ENCODE results near the gene SLC38A3.

SLC38A3 gene

DNA sequence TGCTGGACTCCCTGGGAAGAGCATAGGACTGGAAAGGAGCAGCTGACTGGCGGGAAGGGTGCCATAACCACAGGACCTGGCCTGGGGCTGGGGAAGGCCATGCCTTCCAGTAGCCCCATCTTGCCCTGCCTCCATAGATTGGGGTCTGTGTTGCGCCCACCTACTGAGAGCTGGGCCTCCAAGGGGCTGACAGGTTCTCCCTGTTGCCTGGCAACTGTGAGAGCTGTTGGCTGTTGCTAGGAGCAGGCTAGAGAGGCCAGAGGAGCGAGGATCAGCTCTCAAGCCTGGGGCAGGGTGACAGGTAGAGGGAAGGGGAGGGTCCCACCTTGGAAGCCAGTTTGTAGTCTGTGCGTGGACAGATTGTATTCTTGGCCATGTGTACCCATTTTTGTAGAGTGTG, 28.1 kb downstream of the SLC38A3 start:
- TF ChIP-seq, protein P1, sequence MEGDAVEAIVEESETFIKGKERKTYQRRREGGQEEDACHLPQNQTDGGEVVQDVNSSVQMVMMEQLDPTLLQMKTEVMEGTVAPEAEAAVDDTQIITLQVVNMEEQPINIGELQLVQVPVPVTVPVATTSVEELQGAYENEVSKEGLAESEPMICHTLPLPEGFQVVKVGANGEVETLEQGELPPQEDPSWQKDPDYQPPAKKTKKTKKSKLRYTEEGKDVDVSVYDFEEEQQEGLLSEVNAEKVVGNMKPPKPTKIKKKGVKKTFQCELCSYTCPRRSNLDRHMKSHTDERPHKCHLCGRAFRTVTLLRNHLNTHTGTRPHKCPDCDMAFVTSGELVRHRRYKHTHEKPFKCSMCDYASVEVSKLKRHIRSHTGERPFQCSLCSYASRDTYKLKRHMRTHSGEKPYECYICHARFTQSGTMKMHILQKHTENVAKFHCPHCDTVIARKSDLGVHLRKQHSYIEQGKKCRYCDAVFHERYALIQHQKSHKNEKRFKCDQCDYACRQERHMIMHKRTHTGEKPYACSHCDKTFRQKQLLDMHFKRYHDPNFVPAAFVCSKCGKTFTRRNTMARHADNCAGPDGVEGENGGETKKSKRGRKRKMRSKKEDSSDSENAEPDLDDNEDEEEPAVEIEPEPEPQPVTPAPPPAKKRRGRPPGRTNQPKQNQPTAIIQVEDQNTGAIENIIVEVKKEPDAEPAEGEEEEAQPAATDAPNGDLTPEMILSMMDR (conservative IDR thresholded peaks at IDR 0.05; ENCODE audit: low read length), result no peak
- no peak overlapping the region for H3K4me3 ChIP-seq (ENCODE audit: low read length)
- DNase-seq (ENCODE audit: low read depth), result no peak

DNA sequence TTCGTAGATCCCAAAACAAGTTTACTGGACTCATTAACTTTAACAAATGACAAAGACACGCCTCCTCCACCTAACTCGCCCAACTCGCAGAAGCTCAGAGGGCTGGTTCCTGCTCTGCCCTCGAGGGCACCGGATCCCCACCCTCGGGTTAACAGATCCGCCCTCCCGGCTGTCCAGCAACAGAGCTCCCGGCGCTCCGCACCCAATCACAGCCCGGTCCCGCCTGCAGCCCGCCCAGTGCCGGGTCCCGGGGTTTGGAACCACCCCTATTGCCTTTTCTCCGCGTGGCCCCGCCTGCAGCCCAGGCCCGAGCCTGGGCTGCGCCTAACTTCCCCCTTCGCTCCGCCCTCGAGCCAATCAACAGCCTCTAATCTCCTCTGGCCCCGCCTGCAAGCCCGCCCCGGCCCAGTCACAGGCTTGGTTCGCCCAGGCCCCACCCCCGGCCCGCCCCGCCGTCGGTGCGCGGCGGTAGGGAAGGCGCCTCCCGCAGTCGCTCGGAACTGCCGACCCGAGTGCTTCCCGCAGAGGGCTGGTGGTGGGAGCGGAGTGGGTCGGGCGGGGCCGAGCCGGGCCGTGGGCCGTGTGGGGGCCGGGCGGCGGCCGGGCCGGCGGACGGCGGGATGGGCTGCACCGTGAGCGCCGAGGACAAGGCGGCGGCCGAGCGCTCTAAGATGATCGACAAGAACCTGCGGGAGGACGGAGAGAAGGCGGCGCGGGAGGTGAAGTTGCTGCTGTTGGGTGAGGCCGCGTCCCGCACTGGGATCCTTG, 30.8 kb downstream of the SLC38A3 start, which contains the start of gene GNAI2:
TSS of gene GNAI2 (plus strand) at position 489 of the 768 bp plus-strand sequence. CDS start at position 621, 132 bp downstream.
- peak; percentile 98 for DNase-seq (ENCODE audit: low read depth)
- H3K4me3 ChIP-seq (ENCODE audit: low read length), result peak within 1 kb of the TSS; percentile 95
- TF ChIP-seq, protein P1 (conservative IDR thresholded peaks at IDR 0.05; ENCODE audit: low read length), result no peak

DNA sequence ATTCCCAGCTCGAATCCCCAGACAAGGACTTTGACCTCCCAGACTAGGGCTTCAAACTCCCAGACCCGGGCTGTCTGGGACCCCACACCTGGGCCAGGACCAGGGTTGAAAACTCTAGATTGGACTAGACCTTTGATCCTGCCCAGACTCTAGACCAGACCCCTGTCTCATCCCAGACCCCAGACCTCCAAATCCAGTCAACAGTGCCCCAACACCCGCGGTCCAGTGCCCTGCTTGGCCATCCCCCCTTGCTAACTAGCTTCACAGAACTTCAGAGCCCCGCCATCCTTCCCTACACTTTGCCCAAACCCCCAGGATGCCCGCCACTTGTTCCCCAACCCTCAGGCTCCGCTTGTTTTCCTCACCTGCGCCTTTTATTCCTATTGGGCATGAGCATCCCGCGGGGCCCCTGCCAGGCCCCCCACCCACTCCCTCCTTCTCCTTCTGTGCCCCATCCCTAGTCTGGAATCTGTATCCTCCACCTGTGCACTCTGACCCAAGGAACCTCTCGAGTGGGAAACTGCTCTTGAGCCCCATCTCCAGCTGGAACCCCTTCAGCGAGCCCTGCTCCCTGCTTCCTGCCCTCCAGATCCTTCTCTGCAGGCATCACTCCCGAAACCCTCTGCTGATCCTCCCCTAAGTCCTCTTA, 31.5 kb downstream of the SLC38A3 start:
- no peak for DNase-seq (ENCODE audit: low read depth)
- H3K4me3 ChIP-seq (ENCODE audit: low read length), result peak overlapping the region; percentile 95
- TF ChIP-seq, protein P1 (conservative IDR thresholded peaks at IDR 0.05; ENCODE audit: low read length), result no peak

DNA sequence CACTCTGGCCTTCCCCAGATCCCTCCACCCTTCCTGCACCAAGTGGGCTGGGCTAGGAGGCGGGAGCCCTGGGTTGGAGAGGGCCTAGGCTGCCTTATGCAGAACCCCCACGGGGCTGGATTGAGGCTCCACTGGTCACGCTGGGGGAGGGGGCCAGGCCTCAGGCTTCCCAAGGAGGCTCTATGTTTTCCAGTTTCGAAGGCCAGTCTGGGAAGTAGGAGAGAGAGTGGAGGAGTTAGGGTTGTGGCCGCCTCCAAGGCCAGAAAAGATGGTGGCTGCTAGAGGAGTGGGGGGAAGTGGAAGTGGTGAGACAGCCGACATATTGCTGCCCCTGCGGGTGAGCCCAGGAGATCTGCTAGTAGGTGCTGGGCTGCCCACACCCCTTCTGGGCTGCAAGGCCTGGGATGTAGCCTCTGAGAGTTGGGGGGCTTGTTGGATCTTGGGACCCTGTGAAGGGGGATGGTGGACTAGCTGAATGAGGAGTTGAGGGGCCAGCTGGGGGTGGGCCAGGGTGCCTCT, 32.1 kb downstream of the SLC38A3 start:
- TF ChIP-seq, protein P1 (conservative IDR thresholded peaks at IDR 0.05; ENCODE audit: low read length), result no peak
- peak; percentile 64 for DNase-seq (ENCODE audit: low read depth)

DNA sequence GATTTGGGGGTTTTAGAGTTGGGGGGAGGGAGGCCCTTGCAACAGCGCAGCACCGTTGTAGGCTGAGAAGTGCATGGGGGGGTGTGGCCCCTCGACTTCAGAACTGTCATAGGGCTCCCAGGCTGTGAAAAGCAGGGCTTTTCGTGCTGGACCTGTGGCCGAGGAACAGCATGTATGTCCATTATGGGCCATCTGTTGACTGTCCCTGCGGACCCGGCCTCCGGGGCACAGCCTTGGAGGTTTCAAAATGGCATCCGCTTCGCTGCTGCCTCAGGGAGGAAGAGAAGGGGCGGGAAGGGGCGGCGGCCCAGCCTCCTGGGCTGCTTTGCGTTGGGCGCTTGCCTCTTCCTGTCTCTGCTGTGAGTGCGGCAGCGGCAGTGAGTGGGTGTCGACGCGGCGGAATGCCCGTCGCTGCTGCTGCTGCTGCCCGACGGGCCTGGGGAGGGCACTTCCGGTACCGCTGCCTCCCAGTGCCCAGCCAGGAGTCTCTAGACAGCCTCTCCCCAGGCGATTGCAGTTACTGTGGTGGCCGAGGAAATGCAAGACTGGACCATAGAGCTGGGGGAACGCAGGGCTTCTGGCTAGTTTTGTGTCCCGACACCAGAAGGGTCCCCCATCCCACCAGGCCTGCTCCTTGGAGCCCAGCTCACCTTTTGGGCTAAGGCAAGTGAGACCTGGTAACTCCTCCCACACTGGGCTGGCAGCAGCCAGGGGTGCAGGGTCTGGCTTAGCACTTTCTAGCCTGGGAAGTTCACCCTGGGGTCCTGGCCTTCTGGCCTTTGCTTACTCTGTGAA, 32.9 kb downstream of the SLC38A3 start:
- TF ChIP-seq, protein P1 (conservative IDR thresholded peaks at IDR 0.05; ENCODE audit: low read length), result no peak
- H3K4me3 ChIP-seq (ENCODE audit: low read length), result peak overlapping the region; percentile 95
- peak; percentile 86 for DNase-seq (ENCODE audit: low read depth)

More for the DNA sequence above, 32.1 kb downstream of the SLC38A3 start:
- H3K4me3 ChIP-seq (ENCODE audit: low read length), result peak overlapping the region; percentile 95

DNA sequence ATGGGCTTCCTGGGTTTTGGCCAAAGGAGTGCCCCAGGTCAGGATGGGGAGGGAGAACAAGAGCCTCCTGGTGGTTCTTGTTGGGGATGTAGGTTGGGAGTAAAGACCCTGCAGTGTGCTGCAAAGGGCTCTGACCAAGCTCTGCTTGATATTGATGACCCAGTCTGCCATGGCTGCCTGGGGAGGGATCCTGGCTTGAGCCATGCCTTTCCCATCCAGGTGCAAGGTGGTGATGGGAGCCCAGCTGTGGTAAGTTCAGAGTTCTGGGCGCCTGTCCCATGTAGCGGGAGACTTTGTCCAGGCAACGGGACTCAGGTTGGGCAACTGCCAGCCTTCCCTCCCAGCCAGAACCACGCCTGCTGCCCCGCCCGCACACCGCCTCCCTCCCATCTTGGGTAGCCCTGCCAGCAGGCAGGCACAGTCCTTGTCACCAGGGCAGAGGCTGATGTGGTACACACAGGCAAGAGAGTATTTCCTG, 33.5 kb downstream of the SLC38A3 start:
- TF ChIP-seq, protein P1 (conservative IDR thresholded peaks at IDR 0.05; ENCODE audit: low read length), result peak; percentile 28
- peak overlapping the region; percentile 95 for H3K4me3 ChIP-seq (ENCODE audit: low read length)
- DNase-seq (ENCODE audit: low read depth), result peak; percentile 61

Data from AG10803 (cell line).